Cardiac muscle cell (in vitro differentiated cells and primary cell): ENCODE data around the gene TOP3B. TPM values are rescaled to one million over a fixed set of nuclear protein-coding genes. Genes with fewer than 3 reads are reported as not detected.
"Not testable (repeated sequence)": the region's sequence is repeated elsewhere in the genome, so short reads cannot be mapped to it uniquely, and the experiment has no call there.

Experiments
- DNase-seq, 2 donors: peaks; one replicate each; pipeline versions ENCODE4 v3.0.0 to v3.0.0-alpha.2; 2010 to 2017; ENCODE audit warnings: low read depth in 1 of 2, low spot score in 1 of 2
- H3K27ac ChIP-seq: fragments of 200-600 bp; sonication (generic); 2 replicates; pipeline ENCODE4 v1.5.1; 2016
- H3K27me3 ChIP-seq: fragments of 200-600 bp; sonication (generic); 2 replicates; pipeline ENCODE4 v1.6.0; 2016; ENCODE audit warnings: control low read depth
- H3K36me3 ChIP-seq: fragments of 200-600 bp; sonication (generic); 2 replicates; pipeline ENCODE4 v1.5.1; 2016; ENCODE audit warnings: control low read depth
- H3K4me1 ChIP-seq: fragments of 200-600 bp; sonication (generic); 2 replicates; pipeline ENCODE4 v1.8.1; 2017; ENCODE audit warnings: low read depth, mild to moderate bottlenecking, mixed run types
- H3K4me3 ChIP-seq: fragments of 200-600 bp; sonication (generic); 2 replicates; pipeline ENCODE4 v1.5.1; 2016; ENCODE audit warnings: mild to moderate bottlenecking
- H3K9me3 ChIP-seq: fragments of 200-600 bp; sonication (generic); 2 replicates; pipeline ENCODE4 v1.5.1; 2017; ENCODE audit warnings: low read depth, mild to moderate bottlenecking, control low read depth
- CTCF ChIP-seq: IDR thresholded peaks from 2 replicates; pipeline ENCODE4 v1.5.1; 2012; ENCODE audit warnings: low read depth, mild to moderate bottlenecking, low read length
- polyA plus RNA-seq: library from polyadenylated mRNA; unstranded; fragments of >200 nt; fragmentation: Nextera tagmentation; extraction: Ambion mirVana; gene quantifications from 2 replicates; pipeline ENCODE4 v1.2.1, GENCODE V29; 2016
- total RNA-seq: library from RNA; depleted of rRNA; stranded (reverse); fragments of >200 nt; gene quantifications from 2 replicates; pipeline ENCODE4 v1.2.3, GENCODE V29; 2016

The TOP3B gene
- total and polyA plus RNA-seq, 2 experiments from 2014 or later = 30.7 to 43.6 TPM

GRCh38 chr22:21918466-21919185, 64.0 kb downstream of the TOP3B start:
- Histone ChIP-seq H3K4me1 (peaks cover 12% of the 10 kb centered on the region), H3K27me3 (no peaks in the 10 kb centered on the region), H3K36me3 (no peaks in the 10 kb centered on the region), H3K27ac (no peak overlapping the region), H3K4me3 (no peak overlapping the region), H3K9me3 (no peaks in the 10 kb centered on the region)
- no peak for DNase-seq
- no peak for TF ChIP-seq CTCF

DNA sequence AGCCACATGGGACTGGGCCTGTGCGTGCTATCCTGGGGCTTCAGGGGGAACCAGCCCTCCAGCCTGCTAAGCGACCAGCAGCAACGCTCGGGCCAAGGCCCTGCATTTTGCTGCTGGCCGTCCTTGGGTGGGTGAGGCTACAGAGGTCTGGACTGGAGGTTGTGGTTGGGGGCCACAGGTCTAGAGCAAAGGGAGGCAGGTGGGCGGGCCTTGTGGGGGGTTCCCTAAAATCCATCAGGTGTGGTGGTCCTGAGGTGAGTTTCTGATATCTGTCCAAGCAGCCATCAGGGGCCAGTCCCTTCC, 64.7 kb downstream of the TOP3B start:
- no peak for DNase-seq
- Histone ChIP-seq H3K27me3 (no peaks in the 10 kb centered on the region), H3K4me3 (no peak overlapping the region), H3K4me1 (peaks cover 12% of the 10 kb centered on the region), H3K36me3 (no peaks in the 10 kb centered on the region), H3K27ac (peak overlapping the region; percentile 36), H3K9me3 (no peaks in the 10 kb centered on the region)
- no peak for TF ChIP-seq CTCF

DNA sequence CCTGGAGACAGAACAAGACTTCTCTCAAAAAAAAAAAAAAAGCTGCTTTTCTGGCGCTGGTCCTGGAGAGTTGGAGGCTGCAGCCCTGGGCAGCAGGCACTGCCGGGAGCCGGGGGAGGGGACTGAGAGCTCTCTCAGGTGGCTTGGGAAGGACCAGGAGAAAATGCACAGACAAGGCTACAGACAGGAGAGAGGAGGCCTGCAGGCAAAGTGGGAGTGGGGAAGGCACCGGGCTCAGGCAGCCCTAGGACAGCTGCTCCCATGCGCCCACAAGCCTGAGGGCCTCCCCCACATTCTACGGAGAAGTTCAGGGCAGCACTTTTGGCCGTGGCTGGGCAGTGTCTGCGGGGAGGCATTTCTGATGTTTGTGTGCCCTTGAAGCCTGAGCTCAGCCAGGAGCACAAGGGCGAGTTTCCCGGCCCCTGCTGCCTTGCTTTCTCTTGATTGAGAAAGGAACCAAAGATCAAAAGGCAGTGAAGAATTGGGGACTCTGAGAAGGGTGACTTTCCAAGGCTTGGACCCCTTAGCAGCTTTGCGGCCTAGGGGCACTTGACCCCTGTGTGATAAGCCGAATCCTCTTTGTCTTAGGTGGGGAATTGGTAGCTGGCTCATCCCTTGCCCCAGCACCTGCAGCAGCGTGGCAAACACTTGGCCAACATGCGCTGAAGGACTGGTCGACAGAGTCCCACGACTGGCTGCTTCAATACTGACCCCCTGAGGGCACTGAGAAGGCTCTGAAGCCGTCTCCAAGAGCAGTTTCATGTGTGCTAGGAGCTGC, 65.2 kb downstream of the TOP3B start:
- no peaks in the 10 kb centered on the region for H3K9me3 ChIP-seq
- no peak overlapping the region for H3K4me3 ChIP-seq
- TF ChIP-seq CTCF = no peak
- H3K27ac ChIP-seq = peak overlapping the region; percentile 36
- H3K36me3 ChIP-seq = no peaks in the 10 kb centered on the region
- DNase-seq = peak; percentile 56 to 61
- no peaks in the 10 kb centered on the region for H3K27me3 ChIP-seq
- peaks cover 12% of the 10 kb centered on the region for H3K4me1 ChIP-seq

DNA sequence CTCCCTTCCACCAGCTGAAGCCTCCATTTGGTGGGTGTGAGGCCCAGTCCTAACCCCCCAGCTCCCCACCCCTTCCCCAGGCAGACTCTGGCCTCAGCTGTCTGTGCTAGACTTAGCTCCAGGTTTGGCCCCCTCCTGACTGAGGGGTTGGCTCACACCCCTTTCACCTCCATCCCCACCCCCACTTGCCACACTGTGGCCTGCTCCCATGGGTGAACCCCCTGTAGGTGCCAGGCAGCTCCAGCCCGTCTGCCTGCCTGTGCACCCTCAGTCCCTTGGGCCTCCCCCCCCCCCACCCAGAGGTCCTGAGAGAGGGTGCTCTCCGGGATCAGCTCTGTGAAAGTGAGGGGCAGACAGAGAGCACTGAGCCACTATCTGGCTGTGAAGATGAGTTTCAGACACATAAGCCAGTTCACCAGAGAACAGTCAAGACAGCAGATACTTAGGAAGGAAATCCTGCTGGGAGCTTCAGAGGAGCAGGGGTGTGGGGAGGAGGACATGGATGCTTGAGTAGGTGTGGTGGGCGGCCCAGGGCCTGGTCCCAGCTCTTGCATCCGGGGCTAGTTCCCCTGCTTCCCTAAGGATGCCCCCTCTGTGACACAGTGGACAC, 66.2 kb downstream of the TOP3B start:
- no peak for TF ChIP-seq CTCF
- Histone ChIP-seq H3K4me1 (peaks cover 12% of the 10 kb centered on the region), H3K27ac (no peak overlapping the region), H3K27me3 (no peaks in the 10 kb centered on the region), H3K36me3 (no peaks in the 10 kb centered on the region), H3K4me3 (no peak overlapping the region), H3K9me3 (no peaks in the 10 kb centered on the region)
- DNase-seq = no peak

GRCh38 chr22:21915624-21916308, 66.8 kb downstream of the TOP3B start:
- no peak overlapping the region for H3K27ac ChIP-seq
- DNase-seq = no peak
- no peaks in the 10 kb centered on the region for H3K27me3 ChIP-seq
- H3K9me3 ChIP-seq = no peaks in the 10 kb centered on the region
- no peaks in the 10 kb centered on the region for H3K36me3 ChIP-seq
- peaks cover 12% of the 10 kb centered on the region for H3K4me1 ChIP-seq
- TF ChIP-seq CTCF = no peak
- no peak overlapping the region for H3K4me3 ChIP-seq

GRCh38 chr22:21914033-21914642, 68.4 kb downstream of the TOP3B start:
- H3K36me3 ChIP-seq, H3K4me3 ChIP-seq, DNase-seq, H3K27ac ChIP-seq, H3K9me3 ChIP-seq, H3K27me3 ChIP-seq: not testable (repeated sequence)
- peaks cover 12% of the 10 kb centered on the region for H3K4me1 ChIP-seq

- H3K27me3 ChIP-seq, H3K4me3 ChIP-seq: not testable (repeated sequence)
These were observed 72.2 kb downstream of the TOP3B start for GRCh38 chr22:21910367-21910766.

More at GRCh38 chr22:21910367-21910766, 72.2 kb downstream of the TOP3B start:
- not testable (repeated sequence) for H3K36me3 ChIP-seq, H3K4me1 ChIP-seq, H3K9me3 ChIP-seq, H3K27ac ChIP-seq, DNase-seq
